OCI-LY3 (cell line): ENCODE data around the gene KCNJ18.
"Not testable (repeated sequence)": the region's sequence is repeated elsewhere in the genome, so short reads cannot be mapped to it uniquely, and the experiment has no call there.

ENCODE experiments used
- EZH2phosphoT487 ChIP-seq: fragments of 200-600 bp; shearing (Covaris generic); IDR thresholded peaks from 2 replicates; pipeline ENCODE4 v1.6.1; 2018; ENCODE audit warnings: antibody characterized with exemption, mixed run types, low read depth
- TF ChIP-seq, protein P1 (sequence below): fragments of 200-600, 300-600 bp; sonication (generic); IDR thresholded peaks from 2 replicates; pipeline ENCODE4 v1.5.1; 2014; ENCODE audit warnings: antibody characterized with exemption, low read length, low read depth

DNA sequence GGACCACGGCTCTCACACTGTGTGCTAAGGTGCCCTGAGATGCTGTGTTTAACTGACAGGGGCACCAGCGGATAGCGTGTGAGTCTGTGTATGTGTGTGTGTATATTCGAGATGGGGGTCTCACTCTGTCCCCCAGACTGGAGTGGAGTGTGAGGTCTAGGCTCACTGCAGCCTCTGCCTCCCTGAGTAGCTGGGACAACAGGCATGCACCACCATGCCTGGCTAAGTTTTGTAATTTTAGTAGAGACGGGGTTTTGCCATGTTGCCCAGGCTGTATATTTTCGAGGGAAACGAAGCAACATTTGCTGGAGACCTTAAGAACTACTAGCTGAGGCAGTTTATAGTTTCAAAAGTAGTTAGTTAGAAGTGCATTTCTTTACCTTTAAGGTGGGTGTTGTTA lies 32.7 kb upstream of the KCNJ18 start:
- TF ChIP-seq, protein P1, sequence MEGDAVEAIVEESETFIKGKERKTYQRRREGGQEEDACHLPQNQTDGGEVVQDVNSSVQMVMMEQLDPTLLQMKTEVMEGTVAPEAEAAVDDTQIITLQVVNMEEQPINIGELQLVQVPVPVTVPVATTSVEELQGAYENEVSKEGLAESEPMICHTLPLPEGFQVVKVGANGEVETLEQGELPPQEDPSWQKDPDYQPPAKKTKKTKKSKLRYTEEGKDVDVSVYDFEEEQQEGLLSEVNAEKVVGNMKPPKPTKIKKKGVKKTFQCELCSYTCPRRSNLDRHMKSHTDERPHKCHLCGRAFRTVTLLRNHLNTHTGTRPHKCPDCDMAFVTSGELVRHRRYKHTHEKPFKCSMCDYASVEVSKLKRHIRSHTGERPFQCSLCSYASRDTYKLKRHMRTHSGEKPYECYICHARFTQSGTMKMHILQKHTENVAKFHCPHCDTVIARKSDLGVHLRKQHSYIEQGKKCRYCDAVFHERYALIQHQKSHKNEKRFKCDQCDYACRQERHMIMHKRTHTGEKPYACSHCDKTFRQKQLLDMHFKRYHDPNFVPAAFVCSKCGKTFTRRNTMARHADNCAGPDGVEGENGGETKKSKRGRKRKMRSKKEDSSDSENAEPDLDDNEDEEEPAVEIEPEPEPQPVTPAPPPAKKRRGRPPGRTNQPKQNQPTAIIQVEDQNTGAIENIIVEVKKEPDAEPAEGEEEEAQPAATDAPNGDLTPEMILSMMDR, result not testable (repeated sequence)
- not testable (repeated sequence) for TF ChIP-seq EZH2phosphoT487
